PC-9 (cell line): ENCODE data around the gene RDH16. TPM values are rescaled to one million over a fixed set of nuclear protein-coding genes. Genes with fewer than 3 reads are reported as not detected.
"Not testable (repeated sequence)": the region's sequence is repeated elsewhere in the genome, so short reads cannot be mapped to it uniquely, and the experiment has no call there.

Source experiments
- BruUV-seq: library from RNA; stranded (reverse); fragments of 400-500 nt; replicated peaks from 2 replicates; lab custom pipeline; 2021; lab: Mats Ljungman, UMichigan
- CTCF ChIA-PET: fragments of 300-600 bp; sonication (Branson Sonifier 250); formaldehyde crosslinking; loops from one replicate; lab custom pipeline; 2022; ENCODE audit warnings: antibody characterized with exemption; lab: Charles Lee
- POLR2A ChIA-PET: fragments of 300-600 bp; sonication (Branson Sonifier 250); formaldehyde crosslinking; loops from one replicate; lab custom pipeline; 2022; ENCODE audit warnings: antibody characterized with exemption; ENCODE audit not compliant: unreplicated experiment; lab: Charles Lee
- DNase-seq, 2 experiments: peaks; one replicate each; pipeline versions ENCODE4 v3.0.0 to v3.0.0-alpha.2; 2015 to 2022; ENCODE audit warnings: mixed read lengths in 1 of 2
- H2AFZ ChIP-seq: fragments of 200-600 bp; sonication (generic); 2 replicates; pipeline ENCODE4 v1.8.1; 2017; ENCODE audit warnings: antibody characterized with exemption
- H3F3A ChIP-seq: fragments of 200-600 bp; sonication (generic); 2 replicates; pipeline ENCODE4 v1.8.1; 2017; ENCODE audit warnings: antibody characterized with exemption, mild to moderate bottlenecking, low read depth; ENCODE audit not compliant: insufficient read depth
- H3K27ac ChIP-seq: fragments of 200-600 bp; sonication (generic); 2 replicates; pipeline ENCODE4 v1.6.1; 2016; ENCODE audit warnings: mixed run types
- H3K27me3 ChIP-seq: fragments of 200-600 bp; sonication (generic); 2 replicates; pipeline ENCODE4 v1.6.1; 2016; ENCODE audit warnings: low read depth, mixed run types; ENCODE audit not compliant: insufficient read depth
- H3K36me3 ChIP-seq: fragments of 200-600 bp; sonication (generic); 2 replicates; pipeline ENCODE4 v1.6.1; 2016; ENCODE audit warnings: low read depth, mixed run types
- H3K4me1 ChIP-seq: fragments of 200-600 bp; sonication (generic); replicated peaks from 2 replicates; pipeline ENCODE4 v1.6.1; 2016; ENCODE audit warnings: mixed run types; ENCODE audit not compliant: insufficient read depth
- H3K4me2 ChIP-seq: fragments of 200-600 bp; sonication (generic); 2 replicates; pipeline ENCODE4 v1.6.1; 2017; ENCODE audit warnings: mixed run types
- H3K4me3 ChIP-seq: fragments of 200-600 bp; sonication (generic); 2 replicates; pipeline ENCODE4 v1.6.1; 2016; ENCODE audit warnings: mixed run types
- H3K79me2 ChIP-seq: fragments of 200-600 bp; sonication (generic); 2 replicates; pipeline ENCODE4 v1.6.1; 2017; ENCODE audit warnings: low read depth, mixed run types
- H3K9me2 ChIP-seq: fragments of 200-600 bp; sonication (generic); 2 replicates; pipeline ENCODE4 v1.8.1; 2017; ENCODE audit warnings: mild to moderate bottlenecking; ENCODE audit not compliant: insufficient read depth
- H3K9me3 ChIP-seq: fragments of 200-600 bp; sonication (generic); 2 replicates; pipeline ENCODE4 v1.8.1; 2016; ENCODE audit warnings: low read depth; ENCODE audit not compliant: insufficient read depth
- H4K20me1 ChIP-seq: fragments of 200-600 bp; sonication (generic); 2 replicates; pipeline ENCODE4 v1.8.1; 2017; ENCODE audit not compliant: insufficient read depth
- CTCF ChIP-seq: fragments of 200-600 bp; sonication (generic); conservative IDR thresholded peaks from 2 replicates; pipeline ENCODE4 v1.6.1; 2017; ENCODE audit warnings: mixed run types, antibody characterized with exemption, mild to moderate bottlenecking, moderate library complexity
- EZH2 ChIP-seq: fragments of 200-600 bp; sonication (generic); IDR thresholded peaks from 2 replicates; pipeline ENCODE4 v1.8.0; 2017; ENCODE audit warnings: antibody characterized with exemption, low read depth
- intact Hi-C: fragments of 100-400 bp; cut with micrococcal nuclease; formaldehyde crosslinking; loops from one replicate; pipeline ENCODE4 v1.10.0; 2022; ENCODE audit not compliant: unreplicated experiment
- total RNA-seq: library from RNA; stranded (reverse); gene quantifications from 2 replicates; pipeline ENCODE4 v1.2.3, GENCODE V29; 2021

RDH16 gene
- total RNA-seq, 1 experiment from 2014 or later, result 0.79 TPM

GRCh38 chr12:56947633-56948456 is 9.6 kb downstream of the RDH16 start:
- CTCF ChIA-PET, result no interaction called here
- Histone ChIP-seq H2AFZ (no peak overlapping the region), H3F3A (no peaks in the 10 kb centered on the region), H3K4me3 (no peak overlapping the region), H3K9me3 (no peaks in the 10 kb centered on the region), H4K20me1 (no peaks in the 10 kb centered on the region), H3K27ac (no peak overlapping the region), H3K36me3 (no peaks in the 10 kb centered on the region), H3K27me3 (no peaks in the 10 kb centered on the region), H3K4me1 (no peaks in the 10 kb centered on the region), H3K9me2 (no peaks in the 10 kb centered on the region), H3K79me2 (no peaks in the 10 kb centered on the region), H3K4me2 (no peak overlapping the region)
- no peak; the same call in 1 of the 2 replicates for TF ChIP-seq CTCF
- no TSS peak for BruUV-seq
- DNase-seq, result no peak
- POLR2A ChIA-PET, result no interaction called here
- intact Hi-C loops, result no loop called here

GRCh38 chr12:56943878-56944277 is 13.5 kb downstream of the RDH16 start:
- Histone ChIP-seq H3K27me3 (no peaks in the 10 kb centered on the region), H2AFZ (no peak overlapping the region), H4K20me1 (no peaks in the 10 kb centered on the region), H3K4me1 (peaks cover 16% of the 10 kb centered on the region), H3K4me2 (no peak overlapping the region), H3F3A (peaks cover 14% of the 10 kb centered on the region; the same call in 1 of the 2 replicates), H3K36me3 (no peaks in the 10 kb centered on the region), H3K27ac (no peak overlapping the region), H3K9me3 (no peaks in the 10 kb centered on the region), H3K9me2 (no peaks in the 10 kb centered on the region), H3K79me2 (no peaks in the 10 kb centered on the region), H3K4me3 (no peak overlapping the region)
- TF ChIP-seq CTCF, result no peak
- TF ChIP-seq EZH2, result no peak
- no TSS peak for BruUV-seq
- ChIA-PET CTCF (no interaction called here), POLR2A (no interaction called here)
- intact Hi-C loops, result no loop called here
- DNase-seq, result no peak

- H3K4me2 ChIP-seq, CTCF ChIA-PET, H3K27ac ChIP-seq: not testable (repeated sequence)
Observed at GRCh38 chr12:56943374-56943773, 14.0 kb downstream of the RDH16 start.

More at GRCh38 chr12:56943374-56943773, 14.0 kb downstream of the RDH16 start:
- DNase-seq, H3K9me2 ChIP-seq, H3K4me3 ChIP-seq, H4K20me1 ChIP-seq, H3K9me3 ChIP-seq, H3K36me3 ChIP-seq, BruUV-seq, H2AFZ ChIP-seq, H3K27me3 ChIP-seq, H3K79me2 ChIP-seq, intact Hi-C loops, POLR2A ChIA-PET: not testable (repeated sequence)
- Histone ChIP-seq H3F3A (peaks cover 14% of the 10 kb centered on the region; the same call in 1 of the 2 replicates), H3K4me1 (peaks cover 16% of the 10 kb centered on the region)
